AG04449 (cell line): ENCODE measurements around the gene HIPK2.
"Not testable (repeated sequence)": the region's sequence is repeated elsewhere in the genome, so short reads cannot be mapped to it uniquely, and the experiment has no call there.

Experiments used
- CTCF ChIA-PET: fragments of 350-600 bp; formaldehyde crosslinking; extraction: SDS; loops from one replicate; lab custom pipeline; 2021; ENCODE audit warnings: antibody characterized with exemption; lab: Yijun Ruan, JAX
- POLR2A ChIA-PET: fragments of 400-600, 350-600 bp; formaldehyde crosslinking; extraction: SDS; loops from one replicate; lab custom pipeline; 2020; ENCODE audit warnings: antibody characterized with exemption, inconsistent platforms; lab: Yijun Ruan, JAX
- DNase-seq: peaks from one replicate; pipeline ENCODE4 v3.0.0-alpha.2; 2010; ENCODE audit warnings: low read depth, low spot score
- H3K4me3 ChIP-seq: 2 replicates; pipeline ENCODE4 v1.5.1; 2011; ENCODE audit warnings: low read depth, mild to moderate bottlenecking, control low read depth, low read length
- CTCF ChIP-seq: IDR thresholded peaks from one replicate; pipeline ENCODE4 v1.5.1; 2011; ENCODE audit warnings: mild to moderate bottlenecking, moderate library complexity, low read length, control low read depth, inconsistent platforms; ENCODE audit not compliant: insufficient read depth; ENCODE audit errors: missing control alignments

HIPK2 gene

GRCh38 chr7:139560199-139560598, 217.6 kb downstream of the HIPK2 start:
- no peak for DNase-seq
- TF ChIP-seq CTCF, result no peak
- ChIA-PET POLR2A (no interaction called here), CTCF (interaction anchor here (1.5 kb wide), 1 partner anchor 443 kb away, joined by 4 read pairs; no protein-coding TSS in a partner anchor)
- no peak overlapping the region for H3K4me3 ChIP-seq

GRCh38 chr7:139559364-139560105, 218.3 kb downstream of the HIPK2 start:
- POLR2A ChIA-PET, result no interaction called here
- CTCF ChIA-PET, result interaction anchor here (1.5 kb wide), 1 partner anchor 444 kb away, joined by 4 read pairs; no protein-coding TSS in a partner anchor
- no peak for DNase-seq

GRCh38 chr7:139557857-139558581, 219.8 kb downstream of the HIPK2 start:
- H3K4me3 ChIP-seq, result no peak overlapping the region
- no peak for TF ChIP-seq CTCF
- DNase-seq, result no peak
- ChIA-PET CTCF (interaction anchor here (0.8 to 1.8 kb wide), 7 partner anchors 8 to 445 kb away, joined by 3 to 7 read pairs (median 3); no protein-coding TSS in a partner anchor), POLR2A (no interaction called here)

More at GRCh38 chr7:139559364-139560105, 218.3 kb downstream of the HIPK2 start:
- no peak overlapping the region for H3K4me3 ChIP-seq
- no peak for TF ChIP-seq CTCF

GRCh38 chr7:139553991-139554700, 223.7 kb downstream of the HIPK2 start:
- H3K4me3 ChIP-seq, DNase-seq, POLR2A ChIA-PET: not testable (repeated sequence)
- CTCF ChIA-PET, result interaction anchor here (1.5 kb wide), 1 partner anchor 54 kb away, joined by 4 read pairs; no protein-coding TSS in a partner anchor

GRCh38 chr7:139548302-139549028, 229.3 kb downstream of the HIPK2 start:
- no peak for DNase-seq
- POLR2A ChIA-PET, result interaction anchor here (0.7 kb wide), 1 partner anchor 661 kb away, joined by 3 read pairs; no protein-coding TSS in a partner anchor
- TF ChIP-seq CTCF, result no peak
- CTCF ChIA-PET, result interaction anchor here (1.1 kb wide), 1 partner anchor 10 kb away, joined by 3 read pairs; no protein-coding TSS in a partner anchor
- H3K4me3 ChIP-seq, result no peak overlapping the region

- no peak for DNase-seq
- TF ChIP-seq CTCF, result no peak
- no peak overlapping the region for H3K4me3 ChIP-seq
- ChIA-PET POLR2A (no interaction called here), CTCF (interaction anchor here (1.2 kb wide), 1 partner anchor 44 kb away, joined by 4 read pairs; no protein-coding TSS in a partner anchor)
These were observed 233.2 kb downstream of the HIPK2 start for GRCh38 chr7:139544645-139545044.
